GM19193 (cell line): ENCODE results near the gene SLC13A2.

Experiments used
- POLR2A ChIP-seq: IDR thresholded peaks from 4 replicates; pipeline ENCODE4 v1.6.1; 2011; ENCODE audit not compliant: insufficient read depth, insufficient read length; ENCODE audit errors: extremely low read depth

Gene SLC13A2

GRCh38 chr17:28470266-28470913, 3.1 kb upstream of the SLC13A2 start:
- TF ChIP-seq POLR2A, result no peak

GRCh38 chr17:28470914-28471366, 2.5 kb upstream of the SLC13A2 start:
- no peak for TF ChIP-seq POLR2A

GRCh38 chr17:28471531-28472342, 1.7 kb upstream of the SLC13A2 start:
- no peak for TF ChIP-seq POLR2A

GRCh38 chr17:28472871-28473497, 460 bp upstream of the SLC13A2 start:
- TF ChIP-seq POLR2A, result no peak

- no peak for TF ChIP-seq POLR2A
These were observed 677 bp downstream of the SLC13A2 start for GRCh38 chr17:28474111-28474531.

- TF ChIP-seq POLR2A, result no peak
These were observed 1.9 kb downstream of the SLC13A2 start for GRCh38 chr17:28475151-28475900.

- no peak for TF ChIP-seq POLR2A
These were observed 2.8 kb downstream of the SLC13A2 start for GRCh38 chr17:28476076-28476865.

GRCh38 chr17:28477928-28478327, 4.5 kb downstream of the SLC13A2 start:
- TF ChIP-seq POLR2A, result no peak

- no peak for TF ChIP-seq POLR2A
These were observed 5.5 kb downstream of the SLC13A2 start for GRCh38 chr17:28478712-28479615.

GRCh38 chr17:28480278-28480677, 6.8 kb downstream of the SLC13A2 start:
- no peak for TF ChIP-seq POLR2A

GRCh38 chr17:28480799-28481571, 7.5 kb downstream of the SLC13A2 start:
- no peak for TF ChIP-seq POLR2A

- TF ChIP-seq POLR2A, result no peak
These were observed 9.2 kb downstream of the SLC13A2 start for GRCh38 chr17:28482551-28483199.
